ENCODE results near the gene KCNMA1.
"Not testable (repeated sequence)": the region's sequence is repeated elsewhere in the genome, so short reads cannot be mapped to it uniquely, and the experiment has no call there.

The KCNMA1 gene

GRCh38 chr10:77392236-77392721, 245.3 kb downstream of the KCNMA1 start:
- no peak for DNase-seq (ENCODE audit: low spot score)

GRCh38 chr10:77391605-77392235, 245.9 kb downstream of the KCNMA1 start:
- peak; percentile 85 for DNase-seq (ENCODE audit: low spot score)

GRCh38 chr10:77390481-77390891, 247.1 kb downstream of the KCNMA1 start:
- DNase-seq (ENCODE audit: low spot score), result no peak

GRCh38 chr10:77388571-77389100, 249.0 kb downstream of the KCNMA1 start:
- no peak for DNase-seq (ENCODE audit: low spot score)

- DNase-seq (ENCODE audit: low spot score), result not testable (repeated sequence)
These were observed 249.9 kb downstream of the KCNMA1 start for GRCh38 chr10:77387701-77388100.

- DNase-seq (ENCODE audit: low spot score), result no peak
These were observed 250.4 kb downstream of the KCNMA1 start for GRCh38 chr10:77387247-77387646.

GRCh38 chr10:77386838-77387237, 250.8 kb downstream of the KCNMA1 start:
- DNase-seq (ENCODE audit: low spot score), result no peak

- DNase-seq (ENCODE audit: low spot score), result no peak
These were observed 251.2 kb downstream of the KCNMA1 start for GRCh38 chr10:77386365-77386764.

GRCh38 chr10:77385315-77385714, 252.3 kb downstream of the KCNMA1 start:
- DNase-seq (ENCODE audit: low spot score), result no peak

- DNase-seq (ENCODE audit: low spot score), result no peak
These were observed 253.6 kb downstream of the KCNMA1 start for GRCh38 chr10:77383861-77384553.

- DNase-seq (ENCODE audit: low spot score), result no peak
These were observed 255.9 kb downstream of the KCNMA1 start for GRCh38 chr10:77381750-77382149.

- DNase-seq (ENCODE audit: low spot score), result no peak
These were observed 256.9 kb downstream of the KCNMA1 start for GRCh38 chr10:77380723-77381122.

GRCh38 chr10:77380191-77380590, 257.4 kb downstream of the KCNMA1 start:
- no peak for DNase-seq (ENCODE audit: low spot score)

GRCh38 chr10:77378366-77379349, 258.9 kb downstream of the KCNMA1 start:
- DNase-seq (ENCODE audit: low spot score), result no peak

GRCh38 chr10:77377678-77378352, 259.8 kb downstream of the KCNMA1 start:
- DNase-seq (ENCODE audit: low spot score), result no peak

- no peak for DNase-seq (ENCODE audit: low spot score)
These were observed 260.6 kb downstream of the KCNMA1 start for GRCh38 chr10:77377034-77377433.

GRCh38 chr10:77374189-77374656, 263.4 kb downstream of the KCNMA1 start:
- DNase-seq (ENCODE audit: low spot score), result no peak

GRCh38 chr10:77371848-77372799, 265.5 kb downstream of the KCNMA1 start:
- DNase-seq (ENCODE audit: low spot score), result no peak

GRCh38 chr10:77371421-77371820, 266.2 kb downstream of the KCNMA1 start:
- DNase-seq (ENCODE audit: low spot score), result no peak

- no peak for DNase-seq (ENCODE audit: low spot score)
These were observed 269.6 kb downstream of the KCNMA1 start for GRCh38 chr10:77368006-77368405.
